Mesendoderm (in vitro differentiated cells): ENCODE measurements around the gene SUSD4.

Experiments used
- DNase-seq: peaks from one replicate; pipeline ENCODE4 v3.0.0; 2013
- H2AK5ac ChIP-seq: 2 replicates; pipeline ENCODE4 v1.6.1; 2013; ENCODE audit warnings: low read length, inconsistent platforms
- H2BK120ac ChIP-seq: 2 replicates; pipeline ENCODE4 v1.6.1; 2013; ENCODE audit warnings: low read depth, mild to moderate bottlenecking, low read length, moderate library complexity, mixed read lengths
- H2BK15ac ChIP-seq: replicated peaks from 2 replicates; pipeline ENCODE4 v1.6.1; 2013; ENCODE audit warnings: low read depth, mild to moderate bottlenecking, moderate library complexity
- H2BK5ac ChIP-seq: 2 replicates; pipeline ENCODE4 v1.6.1; 2013; ENCODE audit warnings: low read length, inconsistent platforms
- H3K18ac ChIP-seq: 2 replicates; pipeline ENCODE4 v1.6.1; 2013; ENCODE audit warnings: mild to moderate bottlenecking, low read length, mixed read lengths
- H3K23ac ChIP-seq: one replicate; pipeline ENCODE4 v1.6.1; 2013; ENCODE audit warnings: low read length
- H3K27ac ChIP-seq: 2 replicates; pipeline ENCODE4 v1.5.1; 2013; ENCODE audit warnings: low read depth, mild to moderate bottlenecking, inconsistent platforms, low read length, moderate library complexity
- H3K27me3 ChIP-seq: 2 replicates; pipeline ENCODE4 v1.6.1; 2013; ENCODE audit warnings: low read length, control low read depth, mild to moderate bottlenecking, inconsistent platforms; ENCODE audit not compliant: insufficient read depth, poor library complexity
- H3K36me3 ChIP-seq: 2 replicates; pipeline ENCODE4 v1.6.1; 2013; ENCODE audit warnings: low read length, inconsistent platforms; ENCODE audit not compliant: control insufficient read depth, insufficient read depth
- H3K4ac ChIP-seq: one replicate; pipeline ENCODE4 v1.6.1; 2013; ENCODE audit warnings: low read depth, mild to moderate bottlenecking, low read length, moderate library complexity
- H3K4me1 ChIP-seq: 2 replicates; pipeline ENCODE4 v1.6.1; 2013; ENCODE audit warnings: low read depth, low read length, inconsistent platforms; ENCODE audit not compliant: control insufficient read depth
- H3K4me2 ChIP-seq: 2 replicates; pipeline ENCODE4 v1.6.1; 2013; ENCODE audit warnings: low read length
- H3K4me3 ChIP-seq: 2 replicates; pipeline ENCODE4 v1.5.1; 2013; ENCODE audit warnings: mild to moderate bottlenecking, low read length
- H3K56ac ChIP-seq: one replicate; pipeline ENCODE4 v1.6.1; 2013; ENCODE audit warnings: low read length
- H3K79me1 ChIP-seq: 2 replicates; pipeline ENCODE4 v1.6.1; 2013; ENCODE audit warnings: low read length, inconsistent platforms
- H3K79me2 ChIP-seq: 2 replicates; pipeline ENCODE4 v1.6.1; 2013; ENCODE audit warnings: mild to moderate bottlenecking, low read length; ENCODE audit not compliant: control insufficient read depth, insufficient read depth
- H3K9ac ChIP-seq: 2 replicates; pipeline ENCODE4 v1.6.1; 2013; ENCODE audit warnings: low read length, inconsistent platforms
- H4K5ac ChIP-seq: one replicate; pipeline ENCODE4 v1.6.1; 2013; ENCODE audit warnings: low read length
- H4K8ac ChIP-seq: one replicate; pipeline ENCODE4 v1.6.1; 2013; ENCODE audit warnings: low read depth, mild to moderate bottlenecking, control low read depth, low read length, moderate library complexity
- WGBS: extraction: QIAGEN DNeasy Blood & Tissue Kit; methylation state at CpG from one replicate; pipeline ENCODE4 v1.1.7; 2013; ENCODE audit warnings: low lambda C conversion rate, missing lambda C conversion rate; ENCODE audit not compliant: insufficient coverage; ENCODE audit errors: extremely low coverage; 5-methylcytosine and 5-hydroxymethylcytosine counted together

Gene SUSD4

GRCh38 chr1:223248001-223248769 lies 115.8 kb downstream of the SUSD4 start:
- Histone ChIP-seq H3K56ac (no peak overlapping the region), H2BK15ac (no peak overlapping the region), H4K8ac (no peak overlapping the region), H3K4me3 (no peak overlapping the region), H2BK5ac (no peak overlapping the region), H4K5ac (no peak overlapping the region), H2AK5ac (no peak overlapping the region), H3K27me3 (no peaks in the 10 kb centered on the region), H3K4me2 (no peak overlapping the region), H3K4me1 (no peaks in the 10 kb centered on the region), H3K79me1 (no peaks in the 10 kb centered on the region), H3K79me2 (no peaks in the 10 kb centered on the region), H3K4ac (no peak overlapping the region), H3K9ac (no peak overlapping the region), H3K23ac (no peak overlapping the region), H3K18ac (no peak overlapping the region), H3K27ac (no peak overlapping the region), H3K36me3 (no peaks in the 10 kb centered on the region), H2BK120ac (no peak overlapping the region)
- no peak for DNase-seq
- no CpG with 5 or more reads among the region's 6 CpGs for WGBS

- no peak overlapping the region for H3K23ac ChIP-seq
- no peak overlapping the region for H2BK5ac ChIP-seq
- H2BK15ac ChIP-seq = no peak overlapping the region
- H3K36me3 ChIP-seq = no peaks in the 10 kb centered on the region
- H3K4ac ChIP-seq = no peak overlapping the region
- H3K79me2 ChIP-seq = no peaks in the 10 kb centered on the region
- no peak overlapping the region for H3K56ac ChIP-seq
- no peak overlapping the region for H3K27ac ChIP-seq
- no peak overlapping the region for H3K18ac ChIP-seq
- H3K4me1 ChIP-seq = no peaks in the 10 kb centered on the region
- no peak overlapping the region for H3K4me3 ChIP-seq
- H2AK5ac ChIP-seq = no peak overlapping the region
- WGBS = no CpG with 5 or more reads among the region's 5 CpGs
- H3K27me3 ChIP-seq = no peaks in the 10 kb centered on the region
- no peak overlapping the region for H3K4me2 ChIP-seq
- no peak overlapping the region for H3K9ac ChIP-seq
- no peak overlapping the region for H4K5ac ChIP-seq
- no peak overlapping the region for H2BK120ac ChIP-seq
- no peak overlapping the region for H4K8ac ChIP-seq
- no peak for DNase-seq
- no peaks in the 10 kb centered on the region for H3K79me1 ChIP-seq
Measured at GRCh38 chr1:223246476-223247112, 117.4 kb downstream of the SUSD4 start.

- Histone ChIP-seq H3K36me3 (no peaks in the 10 kb centered on the region), H3K23ac (no peak overlapping the region), H2BK15ac (no peak overlapping the region), H3K4me3 (no peak overlapping the region), H4K8ac (no peak overlapping the region), H4K5ac (no peak overlapping the region), H3K27ac (no peak overlapping the region), H3K9ac (no peak overlapping the region), H3K4me1 (no peaks in the 10 kb centered on the region), H3K79me2 (no peaks in the 10 kb centered on the region), H2AK5ac (no peak overlapping the region), H2BK120ac (no peak overlapping the region), H3K79me1 (no peaks in the 10 kb centered on the region), H3K18ac (no peak overlapping the region), H3K4me2 (no peak overlapping the region), H2BK5ac (no peak overlapping the region), H3K56ac (no peak overlapping the region), H3K4ac (no peak overlapping the region), H3K27me3 (no peaks in the 10 kb centered on the region)
- no CpG with 5 or more reads among the region's 7 CpGs for WGBS
- DNase-seq = no peak
Measured at GRCh38 chr1:223245983-223246382, 118.0 kb downstream of the SUSD4 start.

GRCh38 chr1:223245411-223245810 lies 118.6 kb downstream of the SUSD4 start:
- Histone ChIP-seq H3K27me3 (no peaks in the 10 kb centered on the region), H3K18ac (no peak overlapping the region)

GRCh38 chr1:223244366-223245103 lies 119.4 kb downstream of the SUSD4 start:
- H3K27ac ChIP-seq = no peak overlapping the region
- no peak overlapping the region for H3K9ac ChIP-seq
- H4K8ac ChIP-seq = no peak overlapping the region
- no peaks in the 10 kb centered on the region for H3K79me2 ChIP-seq
- H3K4me2 ChIP-seq = no peak overlapping the region
- no peak overlapping the region for H2AK5ac ChIP-seq
- H2BK5ac ChIP-seq = no peak overlapping the region
- H3K4me3 ChIP-seq = no peak overlapping the region
- no peak overlapping the region for H3K4ac ChIP-seq
- H3K27me3 ChIP-seq = no peaks in the 10 kb centered on the region
- no peak overlapping the region for H2BK120ac ChIP-seq
- H2BK15ac ChIP-seq = no peak overlapping the region
- WGBS = no CpG with 5 or more reads among the region's 4 CpGs
- no peaks in the 10 kb centered on the region for H3K4me1 ChIP-seq
- no peak overlapping the region for H3K56ac ChIP-seq
- H3K79me1 ChIP-seq = no peaks in the 10 kb centered on the region
- H3K23ac ChIP-seq = no peak overlapping the region
- H4K5ac ChIP-seq = no peak overlapping the region
- peak; percentile 12 for DNase-seq
- no peak overlapping the region for H3K18ac ChIP-seq
- no peaks in the 10 kb centered on the region for H3K36me3 ChIP-seq

More at GRCh38 chr1:223245411-223245810, 118.6 kb downstream of the SUSD4 start:
- Histone ChIP-seq H3K56ac (no peak overlapping the region), H3K9ac (no peak overlapping the region), H2BK5ac (no peak overlapping the region), H4K8ac (no peak overlapping the region), H3K27ac (no peak overlapping the region), H3K4me2 (no peak overlapping the region), H3K4me1 (no peaks in the 10 kb centered on the region), H4K5ac (no peak overlapping the region), H2BK120ac (no peak overlapping the region), H3K4me3 (no peak overlapping the region), H2AK5ac (no peak overlapping the region), H3K79me2 (no peaks in the 10 kb centered on the region), H2BK15ac (no peak overlapping the region), H3K36me3 (no peaks in the 10 kb centered on the region), H3K79me1 (no peaks in the 10 kb centered on the region), H3K4ac (no peak overlapping the region), H3K23ac (no peak overlapping the region)
- no CpG with 5 or more reads among the region's 5 CpGs for WGBS
- no peak for DNase-seq
